Stimulated activated CD8-positive, alpha-beta memory T cell treated with anti-CD3 and anti-CD28 coated beads, Interleukin-12 subunit alpha, Interleukin-12 subunit beta, amount 100 ng/mL, for 4 hours (primary cell): Measurements from ENCODE around the gene FRMD8.

Experiments
- DNase-seq: peaks from one replicate; pipeline ENCODE4 v3.0.0-alpha.2; 2020; ENCODE audit warnings: low read depth

The FRMD8 gene

GRCh38 chr11:65414776-65415498, 28.5 kb downstream of the FRMD8 start:
- DNase-seq, result no peak

DNA sequence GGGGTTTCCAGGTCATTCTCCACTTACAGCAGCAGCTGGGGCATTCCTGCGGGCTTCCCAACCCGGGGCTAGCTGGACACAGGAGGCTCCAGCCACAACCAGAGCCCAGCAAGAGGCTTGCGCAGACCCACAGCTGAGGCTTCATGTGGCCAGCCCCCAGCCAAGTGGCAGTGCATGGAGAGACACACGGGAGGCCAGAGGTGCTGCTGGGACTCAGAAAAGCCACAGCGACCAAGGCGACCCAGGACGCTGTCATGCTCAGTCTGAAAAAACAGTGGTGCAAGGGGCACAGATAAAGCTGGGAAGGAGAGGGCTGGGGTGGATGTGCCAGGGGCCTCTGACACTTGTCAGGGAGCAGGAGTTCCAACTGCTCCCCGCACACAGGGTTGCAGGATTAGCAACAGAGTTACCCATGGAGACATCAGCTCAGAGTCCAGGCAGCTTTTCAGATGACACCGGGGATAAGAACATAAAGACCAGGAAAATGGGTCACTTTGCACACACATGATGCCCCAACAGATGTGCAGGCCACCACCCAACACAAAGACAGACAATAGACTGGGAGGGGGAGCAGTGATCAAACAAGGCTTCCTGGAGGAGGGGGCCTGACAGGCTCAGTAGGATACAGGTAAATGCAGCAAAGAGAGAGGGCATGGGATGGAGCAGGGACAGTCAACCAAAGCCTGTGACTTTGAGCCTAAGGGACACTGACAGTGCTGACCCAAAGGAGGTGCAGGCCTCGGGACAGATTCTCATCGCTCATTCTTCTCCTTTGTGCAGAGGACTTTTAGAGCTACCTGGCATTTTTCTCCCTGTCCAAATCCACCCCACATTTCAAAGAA, 29.3 kb downstream of the FRMD8 start:
- no peak for DNase-seq

GRCh38 chr11:65416341-65416824, 29.9 kb downstream of the FRMD8 start:
- DNase-seq, result peak; percentile 84

GRCh38 chr11:65416841-65417701, 30.6 kb downstream of the FRMD8 start:
- DNase-seq, result no peak

DNA sequence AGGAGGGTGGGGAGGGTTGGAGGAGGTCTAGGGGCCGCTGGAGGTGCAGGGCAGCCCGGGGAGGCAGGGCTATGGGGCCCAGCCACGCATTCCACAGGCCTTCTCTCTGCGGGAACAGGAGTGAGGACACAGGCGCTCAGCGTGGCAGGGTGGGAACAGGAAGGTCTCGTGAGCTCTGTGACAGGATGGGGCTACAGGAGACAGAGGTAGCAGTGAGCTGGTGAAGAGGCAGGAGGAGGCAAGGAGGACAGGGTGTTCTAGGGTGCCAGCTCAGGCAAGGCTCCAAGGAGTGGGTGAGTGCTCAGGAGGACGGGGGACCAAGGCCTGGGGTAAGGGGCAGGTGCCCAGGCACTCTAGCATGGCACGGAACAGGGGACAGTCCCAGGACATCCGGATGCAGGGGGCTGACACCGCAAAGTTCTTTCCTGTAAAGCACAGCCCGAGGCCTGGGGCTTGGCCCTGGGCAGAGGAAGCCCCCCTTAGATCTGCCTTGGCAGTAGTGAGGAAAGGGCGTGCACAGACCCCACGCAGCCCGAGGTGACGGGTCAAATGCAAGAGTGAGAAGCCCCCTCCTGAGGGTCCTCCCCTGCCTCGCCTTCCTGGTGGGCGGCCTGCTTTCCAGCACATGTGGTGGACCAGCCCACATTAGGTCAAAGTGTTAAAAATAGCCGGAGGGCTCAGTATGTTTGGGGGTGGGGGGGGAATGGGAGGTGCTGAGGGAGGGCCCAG, 31.4 kb downstream of the FRMD8 start:
- no peak for DNase-seq

DNA sequence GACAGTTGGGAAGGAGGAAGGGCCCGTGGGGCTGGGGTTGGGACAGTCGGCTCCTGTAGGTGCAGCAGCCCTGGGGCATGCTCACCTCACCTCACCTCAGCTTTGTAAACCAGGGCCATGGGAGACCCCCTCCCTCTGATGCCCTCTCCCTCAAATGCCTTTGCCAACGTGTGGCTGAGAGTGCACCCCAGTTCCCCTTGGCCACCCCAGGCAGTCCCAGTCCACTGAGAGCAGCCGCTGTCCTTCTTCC, 31.9 kb downstream of the FRMD8 start:
- no peak for DNase-seq

DNA sequence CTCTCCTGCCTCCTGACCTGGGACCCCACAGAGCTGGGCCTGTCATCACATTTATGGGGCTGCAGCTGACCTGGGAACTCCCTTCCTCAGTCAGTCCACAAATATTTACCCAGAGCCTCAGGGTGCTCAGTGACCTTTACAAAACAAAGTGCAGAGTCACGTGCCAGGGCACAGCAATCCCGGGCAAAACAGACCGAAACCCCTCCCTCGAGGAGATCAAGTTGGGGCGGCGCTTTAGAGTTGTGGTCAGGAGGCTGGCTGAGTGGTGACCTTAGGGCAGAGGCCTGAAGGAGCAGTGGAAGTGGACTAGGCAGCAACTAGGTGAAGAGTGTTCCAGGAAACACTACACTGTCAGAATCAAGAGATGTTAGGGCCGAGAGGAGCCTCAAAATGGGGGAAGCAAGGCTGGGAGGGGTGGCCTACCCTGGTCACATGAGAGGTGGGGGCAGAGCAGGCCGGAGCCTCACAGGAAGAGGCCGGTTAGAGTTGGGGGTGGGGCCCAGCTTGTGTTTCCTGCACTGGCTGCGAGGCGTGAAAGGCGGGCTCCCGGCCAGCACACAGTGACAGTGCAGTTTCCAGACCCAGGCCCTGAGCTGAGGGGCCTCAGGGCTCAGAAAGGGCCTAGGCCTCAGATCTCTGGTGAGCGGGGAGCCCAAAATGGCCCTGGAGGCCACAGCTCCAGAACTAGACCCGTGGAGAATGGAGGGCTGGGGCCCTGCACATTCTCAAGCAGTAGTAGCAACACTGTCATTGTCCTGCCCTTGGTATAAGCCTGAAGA, 32.4 kb downstream of the FRMD8 start:
- DNase-seq, result peak; percentile 71

DNA sequence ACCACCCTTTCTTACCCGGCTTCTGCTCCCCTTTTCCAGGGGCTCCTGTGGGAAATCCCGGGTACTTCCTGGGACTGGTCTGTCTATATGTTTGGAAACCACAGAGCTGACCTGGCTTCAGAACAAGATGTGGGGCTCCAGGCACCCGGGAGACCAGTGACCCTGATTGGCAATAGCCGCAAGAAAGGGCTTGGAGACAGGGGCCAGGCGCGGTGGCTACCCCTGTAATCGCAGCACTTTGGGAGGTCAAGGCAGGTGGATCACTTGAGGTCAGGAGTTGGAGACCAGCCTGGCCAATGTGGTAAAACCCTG, 33.0 kb downstream of the FRMD8 start:
- no peak for DNase-seq

DNA sequence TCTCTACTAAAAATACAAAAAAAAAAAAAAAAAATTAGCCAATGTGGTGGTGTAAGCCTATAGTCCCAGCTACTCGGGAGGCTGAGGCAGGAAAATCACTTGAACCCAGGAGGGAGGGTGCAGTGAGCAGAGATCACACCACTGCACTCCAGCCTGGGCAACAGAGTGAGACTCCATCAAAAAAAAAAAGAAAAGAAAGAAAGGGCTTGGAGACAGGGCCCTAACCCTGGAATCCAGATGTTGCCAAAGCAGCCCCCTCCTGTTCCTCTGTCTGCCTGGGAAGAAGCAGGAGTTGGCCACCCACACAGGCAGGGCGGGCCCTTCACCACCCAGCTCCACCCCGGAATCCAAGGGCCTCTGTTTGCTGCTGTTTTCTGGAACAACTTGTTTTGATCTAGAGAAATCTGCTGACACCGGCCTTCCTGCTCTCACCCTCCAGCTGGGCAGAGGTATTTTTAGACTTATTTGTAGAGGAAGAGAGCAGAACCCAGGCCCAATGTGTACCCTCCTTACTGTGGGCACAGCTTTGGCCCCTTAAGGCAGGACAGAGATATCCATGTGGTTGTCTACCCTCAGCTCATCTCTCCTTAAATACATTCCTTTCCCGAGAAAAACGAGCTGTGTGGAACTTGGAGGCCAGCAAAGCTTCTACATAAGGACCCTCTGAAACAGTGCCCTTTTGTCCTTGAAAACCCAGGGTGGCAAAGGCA, 33.5 kb downstream of the FRMD8 start:
- no peak for DNase-seq

- DNase-seq, result no peak
These were observed 34.1 kb downstream of the FRMD8 start for GRCh38 chr11:65420506-65420905.

GRCh38 chr11:65420979-65421793, 34.7 kb downstream of the FRMD8 start:
- peak; percentile 78 for DNase-seq

- DNase-seq, result peak; percentile 90
These were observed 35.6 kb downstream of the FRMD8 start for GRCh38 chr11:65421794-65422632.

DNA sequence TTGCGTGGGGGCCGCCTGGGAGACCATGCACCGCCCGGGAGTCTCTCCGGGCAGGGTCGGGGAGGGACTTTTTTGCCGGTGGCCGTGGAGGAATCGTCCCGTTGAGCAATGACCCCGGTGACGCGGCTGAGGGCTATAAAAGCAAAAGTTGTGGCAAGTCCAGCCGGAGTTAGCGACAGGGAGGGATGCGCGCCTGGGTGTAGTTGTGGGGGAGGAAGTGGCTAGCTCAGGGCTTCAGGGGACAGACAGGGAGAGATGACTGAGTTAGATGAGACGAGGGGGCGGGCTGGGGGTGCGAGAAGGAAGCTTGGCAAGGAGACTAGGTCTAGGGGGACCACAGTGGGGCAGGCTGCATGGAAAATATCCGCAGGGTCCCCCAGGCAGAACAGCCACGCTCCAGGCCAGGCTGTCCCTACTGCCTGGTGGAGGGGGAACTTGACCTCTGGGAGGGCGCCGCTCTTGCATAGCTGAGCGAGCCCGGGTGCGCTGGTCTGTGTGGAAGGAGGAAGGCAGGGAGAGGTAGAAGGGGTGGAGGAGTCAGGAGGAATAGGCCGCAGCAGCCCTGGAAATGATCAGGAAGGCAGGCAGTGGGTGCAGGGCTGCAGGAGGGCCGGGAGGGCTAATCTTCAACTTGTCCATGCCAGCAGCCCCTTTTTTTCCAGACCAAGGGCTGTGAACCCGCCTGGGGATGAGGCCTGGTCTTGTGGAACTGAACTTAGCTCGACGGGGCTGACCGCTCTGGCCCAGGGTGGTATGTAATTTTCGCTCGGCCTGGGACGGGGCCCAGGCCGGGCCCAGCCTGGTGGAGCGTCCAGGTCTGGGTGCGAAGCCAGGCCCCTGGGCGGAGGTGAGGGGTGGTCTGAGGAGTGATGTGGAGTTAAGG, 36.4 kb downstream of the FRMD8 start, which contains the start of gene NEAT1:
NEAT1 (plus strand) TSS at position 166 of the 883 bp plus-strand sequence.
- DNase-seq, result peak; percentile 81

DNA sequence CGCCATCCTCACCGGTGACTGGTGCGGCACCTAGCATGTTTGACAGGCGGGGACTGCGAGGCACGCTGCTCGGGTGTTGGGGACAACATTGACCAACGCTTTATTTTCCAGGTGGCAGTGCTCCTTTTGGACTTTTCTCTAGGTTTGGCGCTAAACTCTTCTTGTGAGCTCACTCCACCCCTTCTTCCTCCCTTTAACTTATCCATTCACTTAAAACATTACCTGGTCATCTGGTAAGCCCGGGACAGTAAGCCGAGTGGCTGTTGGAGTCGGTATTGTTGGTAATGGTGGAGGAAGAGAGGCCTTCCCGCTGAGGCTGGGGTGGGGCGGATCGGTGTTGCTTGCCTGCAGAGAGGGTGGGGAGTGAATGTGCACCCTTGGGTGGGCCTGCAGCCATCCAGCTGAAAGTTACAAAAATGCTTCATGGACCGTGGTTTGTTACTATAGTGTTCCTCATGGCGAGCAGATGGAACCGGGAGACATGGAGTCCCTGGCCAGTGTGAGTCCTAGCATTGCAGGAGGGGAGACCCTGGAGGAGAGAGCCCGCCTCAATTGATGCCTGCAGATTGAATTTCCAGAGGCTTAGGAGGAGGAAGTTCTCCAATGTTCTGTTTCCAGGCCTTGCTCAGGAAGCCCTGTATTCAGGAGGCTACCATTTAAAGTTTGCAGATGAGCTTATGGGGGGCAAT, 37.2 kb downstream of the FRMD8 start:
- no peak for DNase-seq

GRCh38 chr11:65424205-65425104, 38.0 kb downstream of the FRMD8 start:
- peak; percentile 50 for DNase-seq
